GM21367 (cell line): ENCODE measurements around the gene DHRS1.

Experiments used
- ATAC-seq: cut with Tn5 transposase; IDR thresholded peaks from one replicate; pipeline ENCODE4 v1.9.1; 2021; ENCODE audit not compliant: unreplicated experiment

DHRS1 gene

GRCh38 chr14:24310646-24311604, 11.3 kb upstream of the DHRS1 start, which contains the start of gene LTB4R:
Gene LTB4R (plus strand): TSS chr14:24311502. CDS start chr14:24315652, 4,150 bp downstream.
- ATAC-seq = peak; percentile 54

- ATAC-seq = no peak
Measured at GRCh38 chr14:24310265-24310645, 10.7 kb upstream of the DHRS1 start.

DNA sequence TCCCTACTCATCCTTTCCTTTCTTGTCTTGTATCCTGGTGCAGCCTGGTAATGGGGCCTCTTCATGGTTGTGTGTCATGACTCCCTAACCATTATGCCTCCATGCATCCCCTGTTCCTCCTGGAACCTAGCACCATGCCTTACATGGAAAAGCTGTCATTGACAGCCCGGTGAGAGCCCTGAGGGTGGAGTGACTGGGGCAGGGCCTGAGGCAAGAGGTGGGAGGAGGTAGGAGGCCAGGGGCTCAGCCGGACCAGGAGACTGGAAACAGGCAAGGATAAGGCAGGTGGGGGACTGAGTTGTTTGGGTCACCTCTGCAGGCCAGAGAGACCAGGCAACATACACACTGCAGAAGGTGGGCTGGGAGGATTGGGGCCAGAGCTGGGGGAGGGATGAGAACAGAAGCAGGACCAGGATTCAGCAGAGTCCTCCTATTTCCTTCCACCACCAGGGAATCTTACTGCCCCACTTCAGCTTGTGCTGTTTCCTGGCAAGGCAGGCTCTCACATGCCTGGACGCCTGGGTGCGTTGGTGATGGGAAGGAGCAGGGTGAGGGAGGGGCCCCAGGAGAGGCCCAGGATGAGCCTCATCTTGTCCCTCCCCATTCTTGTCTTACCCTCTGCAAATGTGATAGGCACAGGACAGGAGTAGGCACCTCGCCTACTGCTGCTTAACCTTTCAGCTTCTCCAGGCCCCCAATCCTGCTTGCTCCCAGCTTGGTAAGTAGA, 10.1 kb upstream of the DHRS1 start, which contains the start of gene LTB4R2:
LTB4R2 (plus strand) TSS at position 603 of the 727 bp plus-strand sequence. CDS start 525 bp downstream, outside the sequence.
- no peak for ATAC-seq

DNA sequence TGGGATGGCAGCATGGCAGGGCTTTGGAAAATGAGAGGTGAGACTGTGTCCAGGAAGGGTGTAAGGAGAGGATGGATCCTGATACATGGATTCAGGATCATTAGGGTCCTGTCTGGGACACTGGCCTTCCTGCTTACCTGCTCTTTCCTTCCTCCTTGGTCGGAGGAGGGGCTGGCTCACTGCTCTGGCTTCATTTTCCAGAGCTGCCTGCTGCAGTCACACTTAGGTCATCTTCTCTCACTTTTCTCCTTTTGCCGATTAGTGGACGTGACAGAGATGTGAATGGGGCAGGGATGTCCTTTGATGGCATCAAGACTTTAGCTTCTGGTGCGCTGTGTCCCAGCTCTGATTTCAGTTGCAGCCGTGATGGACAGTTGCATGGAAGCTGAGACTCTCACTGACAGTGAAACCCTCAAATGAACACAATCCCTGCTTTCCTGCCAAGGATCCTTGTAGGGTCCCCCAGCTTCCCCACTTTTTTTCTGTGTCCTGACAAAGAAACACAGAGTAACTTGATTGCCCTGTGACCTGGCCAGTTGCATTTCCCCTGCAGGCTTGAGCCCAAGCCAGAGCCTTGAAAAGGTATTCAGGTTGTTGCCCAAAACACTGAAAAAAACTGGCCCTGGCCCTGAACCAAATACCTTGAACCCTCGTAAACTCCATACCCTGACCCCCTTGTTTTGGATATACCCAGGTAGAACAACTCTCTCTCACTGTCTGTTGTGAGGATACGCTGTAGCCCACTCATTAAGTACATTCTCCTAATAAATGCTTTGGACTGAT, 9.0 kb upstream of the DHRS1 start:
- ATAC-seq = no peak

DNA sequence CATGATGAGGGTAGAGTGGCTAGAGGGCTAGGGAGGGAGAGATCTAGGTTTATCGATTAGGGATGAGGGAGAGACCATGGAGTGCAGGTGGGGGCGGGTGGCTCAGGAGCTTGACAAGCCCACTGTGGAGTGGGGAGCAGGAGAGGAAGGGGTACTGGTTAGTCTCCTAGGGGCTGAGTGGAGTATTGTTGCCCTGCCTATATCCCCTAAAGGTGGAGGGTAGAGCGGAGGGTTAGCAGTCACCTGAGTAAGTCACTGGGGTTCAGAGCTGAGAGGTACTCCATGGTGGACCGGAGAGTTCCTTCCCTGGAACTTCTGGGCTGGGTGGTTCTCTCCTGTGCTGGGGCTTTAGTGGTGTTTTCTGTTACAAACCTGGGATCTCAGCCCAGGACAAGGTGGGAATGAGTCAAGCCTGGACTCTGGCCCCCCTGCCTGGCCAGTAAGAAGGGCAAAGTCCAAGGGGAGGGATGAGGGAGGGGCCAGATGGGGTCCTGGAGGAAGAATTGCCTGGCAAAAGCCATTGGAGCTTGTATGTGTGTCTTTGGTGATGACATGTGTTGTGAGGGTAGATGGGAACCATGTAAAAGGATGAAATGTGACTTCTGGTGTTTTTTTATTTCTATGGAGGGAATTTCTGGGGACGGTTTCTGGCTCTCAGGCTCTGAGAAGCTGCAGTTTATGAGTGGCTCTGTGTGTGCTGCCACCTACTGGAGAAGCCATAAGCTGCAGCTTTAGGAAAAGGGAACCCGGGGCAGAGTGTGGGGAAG, 8.2 kb upstream of the DHRS1 start, which contains the start of gene CIDEB:
CIDEB (minus strand) TSS at position 403 of the 767 bp plus-strand sequence; CDS start at position 284, 119 bp downstream.
- no peak for ATAC-seq

DNA sequence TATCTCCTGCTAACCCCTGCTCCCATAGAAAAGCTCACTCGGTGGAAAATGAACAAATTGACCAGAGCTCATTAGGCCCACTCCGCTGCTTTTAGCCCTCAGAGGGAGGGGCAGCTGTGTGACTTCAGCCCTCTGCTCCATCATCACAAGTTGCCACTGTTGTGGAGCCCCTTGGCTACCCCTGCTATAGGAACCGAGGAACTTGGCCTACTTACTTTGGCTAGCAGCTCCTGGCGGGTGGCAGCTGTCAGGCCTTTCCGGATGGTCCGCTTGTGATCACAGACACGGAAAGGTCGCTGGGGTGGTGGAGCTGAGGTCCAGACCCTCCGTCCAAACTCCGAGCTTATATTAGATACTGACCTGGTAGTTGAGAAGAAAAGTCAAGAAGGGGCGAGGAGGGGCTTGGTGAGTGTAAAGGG, 7.6 kb upstream of the DHRS1 start:
- ATAC-seq = no peak

DNA sequence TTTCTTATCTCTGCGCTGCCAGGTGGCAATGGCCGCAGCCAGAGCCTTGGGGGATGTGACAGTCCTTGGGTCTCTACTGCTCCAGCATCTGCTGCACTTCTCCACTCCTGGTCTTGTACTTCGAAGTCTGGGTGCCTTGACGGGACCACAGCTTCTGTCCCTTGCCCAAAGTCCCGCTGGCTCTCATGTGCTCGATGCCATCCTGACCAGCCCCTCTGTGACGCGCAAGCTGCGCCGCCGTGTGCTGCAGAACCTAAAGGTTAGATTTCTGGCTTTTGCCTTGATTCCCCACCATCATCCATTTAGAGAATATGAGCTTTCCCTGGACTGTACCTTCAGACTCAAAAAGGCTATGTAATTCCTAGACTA, 4.4 kb upstream of the DHRS1 start:
- ATAC-seq = no peak

GRCh38 chr14:24300326-24300980, 873 bp upstream of the DHRS1 start:
- no peak for ATAC-seq

DNA sequence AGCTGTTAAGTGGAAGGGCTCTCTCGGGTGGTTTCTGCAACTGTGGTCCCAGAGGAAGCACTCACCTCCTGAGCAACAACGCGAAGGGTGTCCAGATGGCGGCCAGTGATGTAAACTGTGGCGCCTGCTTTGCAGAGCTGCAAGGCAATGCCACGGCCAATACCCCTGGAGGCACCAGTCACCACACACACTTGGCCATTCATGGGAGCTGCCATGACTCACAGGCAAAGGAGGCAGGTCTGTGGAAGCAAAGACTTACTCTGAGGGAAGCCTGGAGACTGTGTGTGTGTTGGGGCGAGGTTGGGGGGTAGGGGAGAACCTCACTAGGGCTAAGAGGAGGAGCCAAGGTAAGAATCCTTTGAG, 707 bp downstream of the DHRS1 start:
- ATAC-seq = no peak

- ATAC-seq = peak; percentile 11
Measured at GRCh38 chr14:24297190-24297964, 2.2 kb downstream of the DHRS1 start.

- ATAC-seq = peak; percentile 39
Measured at GRCh38 chr14:24296341-24297157, 3.0 kb downstream of the DHRS1 start.

- no peak for ATAC-seq
Measured at GRCh38 chr14:24293525-24293924, 6.1 kb downstream of the DHRS1 start.

- ATAC-seq = no peak
Measured at GRCh38 chr14:24292118-24292807, 7.3 kb downstream of the DHRS1 start.

DNA sequence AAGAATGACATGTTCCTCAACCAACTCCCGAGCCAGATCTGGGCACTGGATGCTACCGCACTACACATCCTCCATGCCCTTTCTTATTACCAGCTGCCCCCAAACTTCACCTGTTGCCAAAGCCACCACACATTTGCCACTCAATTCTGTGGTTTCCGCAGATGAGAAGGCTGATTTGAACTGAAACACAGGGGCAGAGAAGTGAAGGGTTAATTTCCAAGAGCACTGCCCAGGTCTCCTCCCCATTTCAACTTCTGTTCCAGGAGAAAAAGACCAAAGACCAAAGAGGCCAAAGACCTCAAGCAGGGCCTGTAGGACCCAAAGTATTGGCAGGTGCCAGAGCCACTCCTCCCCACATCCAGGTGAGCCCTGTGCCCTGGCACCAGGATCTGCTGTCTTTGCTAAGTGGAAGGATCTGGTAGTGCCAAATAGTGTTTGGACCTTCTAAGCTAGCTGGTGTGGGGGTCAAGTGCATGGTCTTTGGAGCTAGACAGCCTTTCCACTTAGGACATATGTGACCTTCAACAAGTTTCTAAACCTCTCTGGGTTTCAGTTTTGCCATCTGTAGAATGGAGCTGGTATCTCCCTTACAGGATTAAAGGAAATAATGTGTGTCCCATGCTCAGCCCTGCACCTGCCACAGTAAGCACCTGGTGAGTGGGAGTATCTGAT, 8.0 kb downstream of the DHRS1 start:
- ATAC-seq = no peak

GRCh38 chr14:24290746-24291145, 8.8 kb downstream of the DHRS1 start:
- no peak for ATAC-seq

- peak; percentile 72 for ATAC-seq
Measured at GRCh38 chr14:24289649-24290280, 9.8 kb downstream of the DHRS1 start.

- no peak for ATAC-seq
Measured at GRCh38 chr14:24286996-24287395, 12.6 kb downstream of the DHRS1 start.
